Memory B cell (primary cell): ENCODE results near the gene ATN1.
"Not testable (repeated sequence)": the region's sequence is repeated elsewhere in the genome, so short reads cannot be mapped to it uniquely, and the experiment has no call there.

Experiments
- ATAC-seq: fragments of 150-1000 bp; cut with Tn5 transposase; 2 replicates; pipeline ENCODE4 v1.10.0; 2021; ENCODE audit warnings: low read depth, mild to moderate bottlenecking, moderate library complexity
- DNase-seq, 2 donors: peaks; one replicate each; pipeline ENCODE4 v3.0.0; 2022; ENCODE audit warnings: low spot score in 2 of 2
- H3K27ac Mint-ChIP-seq: one replicate; pipeline ENCODE4 v1.8.0; 2022; ENCODE audit warnings: mild to moderate bottlenecking, moderate library complexity, mixed read lengths
- H3K27me3 Mint-ChIP-seq: one replicate; pipeline ENCODE4 v1.8.0; 2022; ENCODE audit warnings: mixed read lengths
- H3K36me3 Mint-ChIP-seq: one replicate; pipeline ENCODE4 v1.8.0; 2022; ENCODE audit warnings: mild to moderate bottlenecking, mixed read lengths
- H3K4me1 Mint-ChIP-seq: one replicate; pipeline ENCODE4 v1.8.0; 2022; ENCODE audit warnings: mixed read lengths
- H3K4me3 Mint-ChIP-seq: one replicate; pipeline ENCODE4 v1.8.0; 2022; ENCODE audit warnings: mild to moderate bottlenecking, moderate library complexity, mixed read lengths
- H3K9me3 Mint-ChIP-seq: one replicate; pipeline ENCODE4 v1.8.0; 2022; ENCODE audit warnings: mixed read lengths

Gene ATN1

GRCh38 chr12:6894321-6894720 is 33.4 kb upstream of the ATN1 start:
- no peak overlapping the region for H3K4me3 Mint-ChIP-seq
- H3K27me3 Mint-ChIP-seq: no peaks in the 10 kb centered on the region
- H3K27ac Mint-ChIP-seq: no peak overlapping the region

GRCh38 chr12:6896846-6897435 is 30.8 kb upstream of the ATN1 start:
- Mint-ChIP-seq H3K9me3 (no peaks in the 10 kb centered on the region), H3K4me1 (peaks cover 4% of the 10 kb centered on the region), H3K27me3 (no peaks in the 10 kb centered on the region), H3K27ac (no peak overlapping the region), H3K4me3 (no peak overlapping the region), H3K36me3 (no peaks in the 10 kb centered on the region)
- ATAC-seq (no peak), DNase-seq (no peak)

More at GRCh38 chr12:6894321-6894720, 33.4 kb upstream of the ATN1 start:
- no peak for ATAC-seq
- DNase-seq: no peak
- H3K36me3 Mint-ChIP-seq: no peaks in the 10 kb centered on the region
- H3K9me3 Mint-ChIP-seq: no peaks in the 10 kb centered on the region
- H3K4me1 Mint-ChIP-seq: peaks cover 3% of the 10 kb centered on the region

GRCh38 chr12:6899427-6899826 is 28.3 kb upstream of the ATN1 start:
- H3K9me3 Mint-ChIP-seq: no peaks in the 10 kb centered on the region
- H3K27ac Mint-ChIP-seq: no peak overlapping the region
- DNase-seq: no peak
- H3K4me3 Mint-ChIP-seq: no peak overlapping the region
- no peaks in the 10 kb centered on the region for H3K36me3 Mint-ChIP-seq
- peaks cover 9% of the 10 kb centered on the region for H3K4me1 Mint-ChIP-seq
- H3K27me3 Mint-ChIP-seq: no peaks in the 10 kb centered on the region
- no peak for ATAC-seq

GRCh38 chr12:6899837-6900519 is 27.8 kb upstream of the ATN1 start:
- H3K27me3 Mint-ChIP-seq: no peaks in the 10 kb centered on the region
- H3K4me1 Mint-ChIP-seq: peaks cover 9% of the 10 kb centered on the region
- H3K36me3 Mint-ChIP-seq: no peaks in the 10 kb centered on the region
- no peak for ATAC-seq
- H3K9me3 Mint-ChIP-seq: no peaks in the 10 kb centered on the region
- no peak for DNase-seq
- H3K4me3 Mint-ChIP-seq: no peak overlapping the region
- no peak overlapping the region for H3K27ac Mint-ChIP-seq

GRCh38 chr12:6902448-6902847 is 25.3 kb upstream of the ATN1 start:
- H3K27me3 Mint-ChIP-seq: no peaks in the 10 kb centered on the region
- no peak for ATAC-seq

GRCh38 chr12:6903722-6904121 is 24.0 kb upstream of the ATN1 start:
- DNase-seq (no peak), ATAC-seq (no peak)
- no peaks in the 10 kb centered on the region for H3K27me3 Mint-ChIP-seq
- H3K4me3 Mint-ChIP-seq: no peak overlapping the region
- H3K36me3 Mint-ChIP-seq: peaks cover 1% of the 10 kb centered on the region
- no peaks in the 10 kb centered on the region for H3K9me3 Mint-ChIP-seq
- no peak overlapping the region for H3K27ac Mint-ChIP-seq
- H3K4me1 Mint-ChIP-seq: peaks cover 9% of the 10 kb centered on the region

More at GRCh38 chr12:6902448-6902847, 25.3 kb upstream of the ATN1 start:
- DNase-seq: no peak
- Mint-ChIP-seq H3K27ac (no peak overlapping the region), H3K4me3 (no peak overlapping the region), H3K4me1 (peaks cover 9% of the 10 kb centered on the region), H3K9me3 (no peaks in the 10 kb centered on the region), H3K36me3 (peaks cover 1% of the 10 kb centered on the region)

GRCh38 chr12:6904280-6905276 is 23.2 kb upstream of the ATN1 start, which contains the start of gene LRRC23:
Gene LRRC23, plus strand, starts transcription at chr12:6904822. Its CDS starts 812 bp downstream, at chr12:6905634.
- H3K4me1 Mint-ChIP-seq: peaks cover 6% of the 10 kb centered on the region
- H3K4me3 Mint-ChIP-seq: no peak within 1 kb of the TSS
- peak; percentile 95 for ATAC-seq
- H3K9me3 Mint-ChIP-seq: no peaks in the 10 kb centered on the region
- no peaks in the 10 kb centered on the region for H3K27me3 Mint-ChIP-seq
- peaks cover 1% of the 10 kb centered on the region for H3K36me3 Mint-ChIP-seq
- no peak within 1 kb of the TSS for H3K27ac Mint-ChIP-seq
- peak; percentile 89 to 96 for DNase-seq

GRCh38 chr12:6905414-6906040 is 22.2 kb upstream of the ATN1 start:
- DNase-seq (no peak), ATAC-seq (no peak)
- Mint-ChIP-seq H3K27me3 (no peaks in the 10 kb centered on the region), H3K4me3 (no peak overlapping the region), H3K9me3 (no peaks in the 10 kb centered on the region), H3K36me3 (peaks cover 1% of the 10 kb centered on the region), H3K27ac (no peak overlapping the region), H3K4me1 (peaks cover 5% of the 10 kb centered on the region)

GRCh38 chr12:6908141-6908540 is 19.6 kb upstream of the ATN1 start:
- ATAC-seq, H3K4me3 Mint-ChIP-seq, DNase-seq, H3K36me3 Mint-ChIP-seq, H3K27ac Mint-ChIP-seq, H3K9me3 Mint-ChIP-seq, H3K27me3 Mint-ChIP-seq: not testable (repeated sequence)
- H3K4me1 Mint-ChIP-seq: peaks cover 11% of the 10 kb centered on the region

GRCh38 chr12:6909421-6910145 is 18.2 kb upstream of the ATN1 start:
- DNase-seq: no peak
- Mint-ChIP-seq H3K4me1 (peaks cover 11% of the 10 kb centered on the region), H3K36me3 (peaks cover 1% of the 10 kb centered on the region), H3K4me3 (no peak overlapping the region), H3K9me3 (no peaks in the 10 kb centered on the region), H3K27me3 (no peaks in the 10 kb centered on the region), H3K27ac (no peak overlapping the region)
- ATAC-seq: no peak

GRCh38 chr12:6912164-6912935 is 15.4 kb upstream of the ATN1 start:
- Mint-ChIP-seq H3K9me3 (no peaks in the 10 kb centered on the region), H3K27me3 (no peaks in the 10 kb centered on the region), H3K36me3 (peaks cover 7% of the 10 kb centered on the region), H3K4me1 (peaks cover 25% of the 10 kb centered on the region), H3K4me3 (peak overlapping the region; percentile 47), H3K27ac (peak overlapping the region; percentile 25)
- no peak for DNase-seq
- ATAC-seq: no peak

GRCh38 chr12:6914246-6914946 is 13.4 kb upstream of the ATN1 start, which contains the start of gene ENO2:
Gene ENO2, plus strand, starts transcription at chr12:6914580. Its CDS starts 1,253 bp downstream, at chr12:6915833.
- H3K27ac Mint-ChIP-seq: peak within 1 kb of the TSS; percentile 86
- DNase-seq: peak; percentile 65 to 69
- peak within 1 kb of the TSS; percentile 98 for H3K4me3 Mint-ChIP-seq
- no peaks in the 10 kb centered on the region for H3K9me3 Mint-ChIP-seq
- peaks cover 9% of the 10 kb centered on the region for H3K36me3 Mint-ChIP-seq
- ATAC-seq: peak; percentile 87
- no peaks in the 10 kb centered on the region for H3K27me3 Mint-ChIP-seq
- H3K4me1 Mint-ChIP-seq: peaks cover 25% of the 10 kb centered on the region
